DND-41 (cell line): ENCODE results near the gene GLMP.

ENCODE experiments used
- EZH2 ChIP-seq: IDR thresholded peaks from 3 replicates; pipeline ENCODE4 v1.6.1; 2012; ENCODE audit warnings: borderline replicate concordance, low read depth, mild to moderate bottlenecking, moderate library complexity, low read length, inconsistent platforms; ENCODE audit not compliant: severe bottlenecking
- TF ChIP-seq, protein P1 (sequence below): IDR thresholded peaks from 2 replicates; pipeline ENCODE4 v1.5.1; 2012; ENCODE audit warnings: borderline replicate concordance, low read length, moderate library complexity, mild to moderate bottlenecking; ENCODE audit not compliant: poor library complexity, severe bottlenecking; ENCODE audit errors: extremely low read depth

DNA sequence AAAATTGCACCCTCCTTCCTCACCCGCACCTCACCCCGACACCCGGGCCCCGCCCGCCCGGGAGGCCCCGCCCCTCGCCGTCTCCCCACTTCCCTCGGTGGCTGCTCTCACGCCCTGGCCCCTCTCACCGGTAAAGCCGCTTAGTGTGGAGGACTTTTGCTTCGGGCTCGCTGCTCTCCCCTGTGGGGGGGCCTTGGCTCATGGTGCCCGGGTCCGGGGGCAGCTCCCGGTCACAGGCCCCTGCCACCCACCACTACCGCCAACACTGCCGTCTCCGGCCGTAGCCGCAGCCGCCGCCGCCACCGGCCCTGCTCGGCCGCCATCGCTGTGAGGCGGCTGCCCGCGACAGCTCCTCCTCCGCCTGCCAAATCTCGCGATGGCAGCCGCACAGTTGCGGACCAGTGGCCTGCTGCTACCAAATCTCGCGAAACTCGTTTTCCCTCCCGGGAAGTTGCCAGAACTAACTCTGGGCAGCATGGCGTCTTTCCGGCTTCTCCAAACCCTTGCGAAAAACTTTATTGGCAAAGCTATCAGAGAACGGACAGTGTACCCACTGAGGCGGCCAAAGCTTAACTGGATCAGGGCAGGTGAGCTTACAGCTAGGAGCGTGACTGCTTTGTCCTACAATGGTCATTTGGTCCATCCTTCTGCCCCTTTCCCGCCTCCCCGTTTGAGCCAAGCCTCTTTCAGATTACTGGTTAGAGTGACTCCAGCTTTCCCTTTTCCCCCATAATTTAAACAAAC, 12.8 kb downstream of the GLMP start, which contains the start of gene SMG5:
- TF ChIP-seq, protein P1, sequence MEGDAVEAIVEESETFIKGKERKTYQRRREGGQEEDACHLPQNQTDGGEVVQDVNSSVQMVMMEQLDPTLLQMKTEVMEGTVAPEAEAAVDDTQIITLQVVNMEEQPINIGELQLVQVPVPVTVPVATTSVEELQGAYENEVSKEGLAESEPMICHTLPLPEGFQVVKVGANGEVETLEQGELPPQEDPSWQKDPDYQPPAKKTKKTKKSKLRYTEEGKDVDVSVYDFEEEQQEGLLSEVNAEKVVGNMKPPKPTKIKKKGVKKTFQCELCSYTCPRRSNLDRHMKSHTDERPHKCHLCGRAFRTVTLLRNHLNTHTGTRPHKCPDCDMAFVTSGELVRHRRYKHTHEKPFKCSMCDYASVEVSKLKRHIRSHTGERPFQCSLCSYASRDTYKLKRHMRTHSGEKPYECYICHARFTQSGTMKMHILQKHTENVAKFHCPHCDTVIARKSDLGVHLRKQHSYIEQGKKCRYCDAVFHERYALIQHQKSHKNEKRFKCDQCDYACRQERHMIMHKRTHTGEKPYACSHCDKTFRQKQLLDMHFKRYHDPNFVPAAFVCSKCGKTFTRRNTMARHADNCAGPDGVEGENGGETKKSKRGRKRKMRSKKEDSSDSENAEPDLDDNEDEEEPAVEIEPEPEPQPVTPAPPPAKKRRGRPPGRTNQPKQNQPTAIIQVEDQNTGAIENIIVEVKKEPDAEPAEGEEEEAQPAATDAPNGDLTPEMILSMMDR = no peak
- no peak for TF ChIP-seq EZH2
